ENCODE data around the gene AVPR1A.
A peak's percentile ranks its signal among the peaks of the same experiment; 100 is the strongest.

Gene AVPR1A

GRCh38 chr12:63093084-63093483 is 57.9 kb downstream of the AVPR1A start:
- DNase-seq = peak; percentile 10
